ENCODE results near the gene CLTA.
A peak's percentile ranks its signal among the peaks of the same experiment; 100 is the strongest.

Gene CLTA

GRCh38 chr9:36204906-36205547 is 14.3 kb downstream of the CLTA start:
- peaks cover 37 to 100% of the 10 kb centered on the region in 2 experiments for H3K36me3 ChIP-seq (ENCODE audit: control insufficient read depth in 2 of 2, insufficient read depth in 1 of 2, low read length in 2 of 2)
- no peaks in the 10 kb centered on the region for H3K4me1 ChIP-seq (ENCODE audit: control insufficient read depth, insufficient read depth, low read length)
- H3K27ac ChIP-seq (ENCODE audit: extremely low read depth, low read depth, low read length) = no peak overlapping the region
- POLR2A ChIA-PET = interaction anchor here (2.0 kb wide), 1 partner anchor 14 kb away, joined by 10 read pairs; the partner anchor contains the start of gene CLTA
- CTCF ChIA-PET = interaction anchor here (0.6 to 1.2 kb wide), 6 partner anchors 11 to 219 kb away, joined by 3 to 9 read pairs (median 3); no protein-coding TSS in a partner anchor
- H3K9me3 ChIP-seq (ENCODE audit: control insufficient read depth, insufficient read depth, low read depth, low read length) = no peaks in the 10 kb centered on the region
- no peak overlapping the region for H3K4me3 ChIP-seq (ENCODE audit: low read depth, low read length)
- no peak for TF ChIP-seq ZNF658 (tag by site-specific recombination; IDR thresholded peaks at IDR 0.05)
- TF ChIP-seq ZNF701 (tag by site-specific recombination; IDR thresholded peaks at IDR 0.05) = no peak

DNA sequence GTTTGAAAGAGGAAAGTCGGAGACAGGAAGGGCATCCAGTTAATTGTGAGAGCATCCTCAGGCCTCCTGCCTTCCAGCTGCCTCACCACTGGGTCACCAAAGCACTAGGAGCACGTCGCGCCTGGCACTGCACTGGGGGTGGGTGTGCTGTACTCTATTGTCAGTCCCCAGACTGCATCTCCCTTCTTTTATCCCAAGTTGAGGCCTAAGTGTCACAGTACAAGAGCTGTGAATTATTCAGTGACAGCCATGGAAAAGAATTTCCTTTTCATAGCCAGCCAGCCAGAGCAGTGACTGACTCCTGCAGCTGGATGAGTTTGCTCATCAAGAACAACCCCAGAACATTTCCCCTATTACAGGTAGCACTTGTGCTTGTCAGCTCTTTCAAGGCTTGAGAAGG is 16.3 kb downstream of the CLTA start:
- CTCF ChIA-PET = no interaction called here
- H3K27ac ChIP-seq (ENCODE audit: extremely low read depth, low read depth, low read length) = no peak overlapping the region
- POLR2A ChIA-PET = interaction anchor here (1.5 kb wide), 1 partner anchor 16 kb away, joined by 5 read pairs; the partner anchor contains the start of gene CLTA
- H3K36me3 ChIP-seq (ENCODE audit: control insufficient read depth in 2 of 2, insufficient read depth in 1 of 2, low read length in 2 of 2) = peaks cover 29 to 100% of the 10 kb centered on the region in 2 experiments
- H3K4me1 ChIP-seq (ENCODE audit: control insufficient read depth, insufficient read depth, low read length) = no peaks in the 10 kb centered on the region
- H3K9me3 ChIP-seq (ENCODE audit: control insufficient read depth, insufficient read depth, low read depth, low read length) = no peaks in the 10 kb centered on the region
- TF ChIP-seq GLI2 (tag by site-specific recombination; IDR thresholded peaks at IDR 0.05; ENCODE audit: borderline replicate concordance, low read depth) = no peak
- TF ChIP-seq ZNF670 (tag by site-specific recombination; IDR thresholded peaks at IDR 0.05; ENCODE audit: low read depth) = no peak
- no peak for TF ChIP-seq ZNF398 (tag by site-specific recombination; IDR thresholded peaks at IDR 0.05)
- no peak for TF ChIP-seq ZNF548 (tag by site-specific recombination; IDR thresholded peaks at IDR 0.05)
- TF ChIP-seq, protein P1, sequence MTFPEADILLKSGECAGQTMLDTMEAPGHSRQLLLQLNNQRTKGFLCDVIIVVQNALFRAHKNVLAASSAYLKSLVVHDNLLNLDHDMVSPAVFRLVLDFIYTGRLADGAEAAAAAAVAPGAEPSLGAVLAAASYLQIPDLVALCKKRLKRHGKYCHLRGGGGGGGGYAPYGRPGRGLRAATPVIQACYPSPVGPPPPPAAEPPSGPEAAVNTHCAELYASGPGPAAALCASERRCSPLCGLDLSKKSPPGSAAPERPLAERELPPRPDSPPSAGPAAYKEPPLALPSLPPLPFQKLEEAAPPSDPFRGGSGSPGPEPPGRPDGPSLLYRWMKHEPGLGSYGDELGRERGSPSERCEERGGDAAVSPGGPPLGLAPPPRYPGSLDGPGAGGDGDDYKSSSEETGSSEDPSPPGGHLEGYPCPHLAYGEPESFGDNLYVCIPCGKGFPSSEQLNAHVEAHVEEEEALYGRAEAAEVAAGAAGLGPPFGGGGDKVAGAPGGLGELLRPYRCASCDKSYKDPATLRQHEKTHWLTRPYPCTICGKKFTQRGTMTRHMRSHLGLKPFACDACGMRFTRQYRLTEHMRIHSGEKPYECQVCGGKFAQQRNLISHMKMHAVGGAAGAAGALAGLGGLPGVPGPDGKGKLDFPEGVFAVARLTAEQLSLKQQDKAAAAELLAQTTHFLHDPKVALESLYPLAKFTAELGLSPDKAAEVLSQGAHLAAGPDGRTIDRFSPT (tag by site-specific recombination; IDR thresholded peaks at IDR 0.05) = no peak
- no peak for TF ChIP-seq ZBTB17 (tag by site-specific recombination; IDR thresholded peaks at IDR 0.05)
- TF ChIP-seq ZNF837 (tag by site-specific recombination; IDR thresholded peaks at IDR 0.05) = no peak
- no peak for TF ChIP-seq OVOL3 (tag by site-specific recombination; IDR thresholded peaks at IDR 0.05)
- no peak for TF ChIP-seq ZNF292 (tag by site-specific recombination; IDR thresholded peaks at IDR 0.05; ENCODE audit: borderline replicate concordance, low read depth)
- no peak overlapping the region for H3K4me3 ChIP-seq (ENCODE audit: low read depth, low read length)

DNA sequence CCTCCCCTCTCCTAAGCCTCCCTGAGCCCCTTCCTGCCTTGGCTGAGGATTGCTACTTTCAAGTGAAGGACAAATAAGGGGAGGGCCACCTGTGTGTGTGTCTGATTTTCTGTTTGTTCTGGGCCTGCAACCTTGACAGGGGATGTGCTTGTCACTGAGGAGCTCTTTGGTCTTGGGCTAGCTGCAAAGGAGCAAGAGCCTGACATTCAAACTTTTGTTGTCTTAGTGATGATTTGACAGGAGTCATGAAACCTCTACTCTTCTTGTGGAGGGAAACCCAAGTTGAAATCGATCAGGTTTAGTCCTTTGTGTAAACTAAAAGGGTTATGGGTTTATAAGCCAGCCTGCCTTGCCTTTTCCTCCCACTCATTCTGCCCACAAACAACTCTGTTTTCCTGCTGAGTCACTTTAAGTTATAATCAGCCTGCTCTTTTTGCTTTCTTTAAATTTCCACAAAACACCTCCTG is 16.9 kb downstream of the CLTA start:
- Histone ChIP-seq H3K27ac (ENCODE audit: extremely low read depth, low read depth, low read length) (no peak overlapping the region), H3K36me3 (ENCODE audit: control insufficient read depth in 2 of 2, insufficient read depth in 1 of 2, low read length in 2 of 2) (peaks cover 26 to 100% of the 10 kb centered on the region in 2 experiments), H3K4me3 (ENCODE audit: low read depth, low read length) (no peak overlapping the region), H3K9me3 (ENCODE audit: control insufficient read depth, insufficient read depth, low read depth, low read length) (no peaks in the 10 kb centered on the region), H3K4me1 (ENCODE audit: control insufficient read depth, insufficient read depth, low read length) (no peaks in the 10 kb centered on the region)
- POLR2A ChIA-PET = interaction anchor here (0.8 to 1.5 kb wide), 2 partner anchors 17 to 51 kb away, joined by 3 to 5 read pairs; partner anchors contain the start of genes CLTA and GNE
- CTCF ChIA-PET = interaction anchor here (0.6 kb wide), 1 partner anchor 66 kb away, joined by 3 read pairs; no protein-coding TSS in a partner anchor
- TF ChIP-seq, protein P2, sequence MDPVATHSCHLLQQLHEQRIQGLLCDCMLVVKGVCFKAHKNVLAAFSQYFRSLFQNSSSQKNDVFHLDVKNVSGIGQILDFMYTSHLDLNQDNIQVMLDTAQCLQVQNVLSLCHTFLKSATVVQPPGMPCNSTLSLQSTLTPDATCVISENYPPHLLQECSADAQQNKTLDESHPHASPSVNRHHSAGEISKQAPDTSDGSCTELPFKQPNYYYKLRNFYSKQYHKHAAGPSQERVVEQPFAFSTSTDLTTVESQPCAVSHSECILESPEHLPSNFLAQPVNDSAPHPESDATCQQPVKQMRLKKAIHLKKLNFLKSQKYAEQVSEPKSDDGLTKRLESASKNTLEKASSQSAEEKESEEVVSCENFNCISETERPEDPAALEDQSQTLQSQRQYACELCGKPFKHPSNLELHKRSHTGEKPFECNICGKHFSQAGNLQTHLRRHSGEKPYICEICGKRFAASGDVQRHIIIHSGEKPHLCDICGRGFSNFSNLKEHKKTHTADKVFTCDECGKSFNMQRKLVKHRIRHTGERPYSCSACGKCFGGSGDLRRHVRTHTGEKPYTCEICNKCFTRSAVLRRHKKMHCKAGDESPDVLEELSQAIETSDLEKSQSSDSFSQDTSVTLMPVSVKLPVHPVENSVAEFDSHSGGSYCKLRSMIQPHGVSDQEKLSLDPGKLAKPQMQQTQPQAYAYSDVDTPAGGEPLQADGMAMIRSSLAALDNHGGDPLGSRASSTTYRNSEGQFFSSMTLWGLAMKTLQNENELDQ (tag by site-specific recombination; IDR thresholded peaks at IDR 0.05; ENCODE audit: low read depth) = no peak
- TF ChIP-seq ZFHX2 (tag by site-specific recombination; conservative IDR thresholded peaks at IDR 0.05) = peak; percentile 42; the same call in 1 of the 2 replicates
